NCI-H345 (cell line): Measurements from ENCODE around the gene GTF2H2.
"Not testable (repeated sequence)": the region's sequence is repeated elsewhere in the genome, so short reads cannot be mapped to it uniquely, and the experiment has no call there.

Source experiments
- DNase-seq: peaks from one replicate; lab custom pipeline; 2025; lab: John Stamatoyannopoulos, UW

The GTF2H2 gene

GRCh38 chr5:71067262-71067928, at the start of gene GTF2H2:
Gene GTF2H2 (minus strand): TSS chr5:71067676. CDS start chr5:71062763, 4,913 bp downstream.
- not testable (repeated sequence) for DNase-seq

- DNase-seq: not testable (repeated sequence)
These were observed 42.3 kb upstream of the GTF2H2 start for GRCh38 chr5:71109730-71110275.

DNA sequence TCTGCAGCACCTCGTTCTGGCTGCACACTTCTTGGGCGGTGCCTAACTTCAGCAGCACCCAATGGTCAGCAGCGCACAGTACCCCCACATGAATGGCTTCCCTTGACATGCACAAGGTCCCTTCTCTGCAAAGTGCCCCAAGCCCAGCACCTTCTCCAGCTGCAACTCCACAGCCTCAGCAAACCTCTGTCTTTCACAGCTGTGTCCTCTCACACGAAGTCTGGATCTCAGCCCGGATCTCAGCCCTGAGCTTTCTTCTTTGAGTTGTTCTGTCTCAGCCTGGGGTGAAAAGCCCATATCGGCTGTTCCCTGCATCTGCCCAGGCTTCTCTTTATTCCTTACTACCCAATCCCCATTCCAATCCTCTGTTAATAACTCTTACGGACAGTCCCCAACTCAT, 32.5 kb upstream of the GTF2H2 start:
- not testable (repeated sequence) for DNase-seq

GRCh38 chr5:71097930-71098203, 30.4 kb upstream of the GTF2H2 start:
- not testable (repeated sequence) for DNase-seq

- not testable (repeated sequence) for DNase-seq
These were observed 29.9 kb upstream of the GTF2H2 start for GRCh38 chr5:71097173-71097929.

DNA sequence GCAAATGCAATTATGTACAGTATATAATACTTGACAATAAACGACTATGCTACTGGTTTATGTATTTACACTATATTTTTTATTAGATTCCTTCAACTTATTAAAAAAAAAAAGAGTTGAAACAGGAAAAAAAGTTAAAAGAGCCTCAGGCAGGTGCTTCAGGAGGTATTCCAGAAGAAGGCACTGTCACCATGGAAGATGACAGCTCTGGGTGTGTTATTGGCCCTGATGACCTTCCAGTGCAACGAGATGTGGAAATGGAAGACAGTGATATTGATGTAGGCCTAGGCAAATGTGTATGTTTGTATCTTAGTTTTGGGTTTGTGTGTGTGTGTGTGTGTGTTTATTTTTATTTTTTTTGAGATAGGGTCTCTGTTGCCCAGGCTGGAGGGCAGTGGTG, 22.3 kb upstream of the GTF2H2 start:
- DNase-seq: not testable (repeated sequence)

DNA sequence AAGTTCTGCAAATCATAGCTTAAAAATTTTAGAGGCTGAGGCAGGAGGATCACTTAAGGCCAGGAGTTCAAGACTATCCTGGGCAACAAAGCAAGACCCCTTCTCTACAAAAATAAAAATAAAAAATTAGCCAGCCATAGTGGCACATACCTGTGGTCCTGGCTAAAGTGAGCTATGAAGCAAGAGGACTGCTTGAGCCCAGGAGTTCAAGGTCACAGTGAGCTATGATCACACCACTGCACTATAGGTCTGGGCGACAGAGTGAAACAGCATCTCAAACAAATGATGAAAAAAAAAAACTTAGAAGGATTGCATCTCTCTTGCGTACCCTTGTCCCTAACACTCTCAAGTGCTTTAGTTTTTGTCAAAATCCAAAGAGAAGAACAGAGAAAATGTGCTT, 21.3 kb upstream of the GTF2H2 start:
- DNase-seq: not testable (repeated sequence)

GRCh38 chr5:71086145-71086544, 18.7 kb upstream of the GTF2H2 start:
- not testable (repeated sequence) for DNase-seq

DNA sequence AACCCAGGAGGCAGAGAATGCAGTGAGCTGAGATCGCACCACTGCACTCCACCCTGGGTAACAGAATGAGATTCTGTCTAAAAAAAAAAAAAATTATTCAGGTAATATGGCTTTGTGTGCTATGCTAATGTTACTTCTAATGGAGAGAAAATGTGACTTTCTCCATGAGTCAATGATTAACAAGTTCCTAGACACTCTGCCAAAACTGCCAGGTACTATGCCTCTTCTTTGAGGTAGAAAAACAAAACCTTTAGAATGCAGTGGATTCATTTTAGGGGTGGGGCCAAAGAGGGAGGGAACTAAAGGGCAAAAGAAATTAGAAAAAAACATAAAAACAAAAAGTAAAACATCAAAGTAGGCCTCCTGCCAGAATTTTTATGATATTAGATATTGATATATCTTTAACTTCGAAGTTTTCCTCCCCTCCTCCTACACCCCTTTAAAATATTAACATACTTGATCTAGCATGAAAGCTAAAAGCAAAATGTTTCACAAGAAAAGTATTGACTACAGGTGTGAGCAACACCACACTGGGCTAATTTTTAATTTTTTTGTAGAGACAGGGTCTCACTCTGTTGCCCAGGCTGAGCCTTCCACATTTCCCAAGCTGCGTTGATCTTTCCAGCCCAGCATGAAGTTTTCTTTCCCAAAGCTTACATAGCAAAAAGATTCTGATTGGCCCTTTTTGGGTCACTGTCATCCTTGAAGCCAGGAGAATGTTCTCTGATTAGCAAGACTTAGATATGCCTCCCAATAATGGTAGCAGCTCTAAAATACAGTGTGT, 17.0 kb upstream of the GTF2H2 start:
- DNase-seq: not testable (repeated sequence)

DNA sequence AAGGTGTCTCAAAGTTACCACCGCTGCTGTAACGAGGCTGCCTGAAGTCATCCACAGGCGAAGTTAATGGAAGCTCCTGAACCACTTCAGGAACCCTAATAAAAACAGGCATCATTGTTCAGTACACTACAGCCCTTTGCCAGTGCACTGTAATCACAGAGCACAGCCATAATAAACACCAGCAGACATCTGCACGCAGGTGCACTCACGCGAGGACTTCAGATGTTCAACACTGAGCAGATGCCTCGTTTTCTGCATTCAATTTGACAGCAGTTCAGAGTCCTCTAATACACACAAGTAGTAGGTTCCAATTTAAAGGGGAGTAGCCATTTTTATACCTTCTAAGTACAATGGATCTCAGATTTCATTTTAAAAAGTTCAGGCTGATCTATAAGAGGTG, 15.4 kb upstream of the GTF2H2 start:
- DNase-seq: not testable (repeated sequence)

GRCh38 chr5:71082340-71082739, 14.9 kb upstream of the GTF2H2 start:
- not testable (repeated sequence) for DNase-seq

GRCh38 chr5:71061322-71061721, 6.2 kb downstream of the GTF2H2 start:
- DNase-seq: not testable (repeated sequence)

- DNase-seq: not testable (repeated sequence)
These were observed 8.1 kb downstream of the GTF2H2 start for GRCh38 chr5:71059426-71059825.

DNA sequence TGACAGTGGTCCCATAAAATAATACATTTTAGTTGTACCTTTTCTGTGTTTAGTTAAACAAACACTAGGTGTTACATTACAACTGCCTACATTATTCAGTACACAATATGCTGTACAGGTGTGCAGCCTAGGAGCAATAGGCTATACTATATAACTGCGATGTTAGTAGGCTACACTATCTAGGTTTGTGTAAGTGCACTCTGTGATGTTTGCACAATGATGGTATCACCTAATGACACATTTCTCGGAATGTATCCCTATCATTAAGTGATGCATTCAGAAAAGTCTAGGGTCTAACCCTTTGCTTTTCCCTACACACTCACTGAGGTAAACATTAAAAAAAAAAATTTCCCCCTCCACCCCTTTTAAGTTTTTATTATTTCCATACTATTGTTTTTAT, 22.7 kb downstream of the GTF2H2 start:
- DNase-seq: not testable (repeated sequence)

- DNase-seq: not testable (repeated sequence)
These were observed 23.3 kb downstream of the GTF2H2 start for GRCh38 chr5:71044128-71044527.

- not testable (repeated sequence) for DNase-seq
These were observed 36.3 kb downstream of the GTF2H2 start for GRCh38 chr5:71031046-71031776.

DNA sequence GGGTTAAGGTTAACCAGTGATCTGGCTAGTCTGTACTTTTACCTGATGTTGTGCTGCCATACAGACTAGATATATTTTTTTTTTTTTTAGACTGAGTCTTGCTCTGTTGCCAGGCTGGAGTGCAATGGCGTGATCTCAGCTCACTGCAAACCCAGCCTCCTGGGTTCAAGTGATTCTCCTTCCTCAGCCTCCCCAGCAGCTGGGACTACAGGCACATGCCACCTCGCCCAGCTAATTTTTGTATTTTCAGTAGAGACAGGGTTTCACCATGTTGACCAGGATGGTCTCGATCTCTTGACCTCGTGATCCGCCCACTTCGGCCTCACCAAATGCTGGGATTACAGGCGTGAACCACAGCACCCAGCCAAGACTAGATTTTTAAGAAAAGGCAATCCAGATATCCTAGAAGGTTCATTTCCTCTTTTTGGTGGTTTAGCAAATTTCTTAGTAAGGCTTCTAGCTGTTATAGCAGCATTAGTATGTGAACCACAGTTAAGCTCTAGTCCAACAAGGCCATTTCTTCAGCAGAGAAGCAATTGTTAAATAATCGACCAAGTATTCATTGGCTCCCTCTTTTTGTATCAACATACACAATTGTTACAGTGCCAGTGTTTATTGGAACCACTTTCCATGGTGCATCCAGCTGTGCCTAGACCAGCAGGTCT, 42.1 kb downstream of the GTF2H2 start, which contains the start of gene NAIP:
Gene NAIP, minus strand, starts transcription at position 51 of the 665 bp plus-strand sequence. CDS start 12,424 bp downstream, outside the sequence.
- DNase-seq: not testable (repeated sequence)

- not testable (repeated sequence) for DNase-seq
These were observed 46.8 kb downstream of the GTF2H2 start for GRCh38 chr5:71020643-71021042.

- not testable (repeated sequence) for DNase-seq
These were observed 49.0 kb downstream of the GTF2H2 start for GRCh38 chr5:71018376-71019005.

GRCh38 chr5:71014176-71014575, 53.3 kb downstream of the GTF2H2 start:
- no peak for DNase-seq
